ENCODE measurements around the gene ADORA1.

ADORA1 gene

DNA sequence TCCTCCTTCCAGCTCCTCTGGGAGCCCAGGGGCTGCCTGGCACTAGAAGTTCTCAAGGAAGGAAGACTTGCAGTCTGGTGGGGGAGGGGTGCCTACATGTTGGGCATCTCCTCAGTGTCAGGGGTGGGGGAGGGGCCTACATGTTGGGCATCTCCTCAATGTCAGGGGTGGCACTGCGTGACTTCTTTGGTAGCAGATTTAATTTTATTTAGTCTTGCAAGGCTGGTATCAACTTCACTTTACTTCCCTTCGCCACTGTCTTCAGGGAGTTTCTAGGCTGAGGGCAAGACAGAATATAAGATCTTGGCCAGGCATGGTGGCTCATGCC lies 18.5 kb downstream of the ADORA1 start:
- ATAC-seq (ENCODE audit: insufficient read depth, low read depth) (no peak), DNase-seq (no peak)
- no peak overlapping the region for H3K27ac ChIP-seq (ENCODE audit: low read length)
- H3K4me1 ChIP-seq (ENCODE audit: insufficient read depth, low read length): no peaks in the 10 kb centered on the region
- peaks cover 30% of the 10 kb centered on the region for H3K27me3 ChIP-seq (ENCODE audit: insufficient read depth, low read length, poor library complexity)
- no peak overlapping the region for H3K4me2 ChIP-seq (ENCODE audit: insufficient read depth, low read length)
- no peak for TF ChIP-seq EZH2 (IDR thresholded peaks at IDR 0.05; ENCODE audit: borderline replicate concordance, low read depth, low read length, severe bottlenecking)
- TF ChIP-seq, protein P1, sequence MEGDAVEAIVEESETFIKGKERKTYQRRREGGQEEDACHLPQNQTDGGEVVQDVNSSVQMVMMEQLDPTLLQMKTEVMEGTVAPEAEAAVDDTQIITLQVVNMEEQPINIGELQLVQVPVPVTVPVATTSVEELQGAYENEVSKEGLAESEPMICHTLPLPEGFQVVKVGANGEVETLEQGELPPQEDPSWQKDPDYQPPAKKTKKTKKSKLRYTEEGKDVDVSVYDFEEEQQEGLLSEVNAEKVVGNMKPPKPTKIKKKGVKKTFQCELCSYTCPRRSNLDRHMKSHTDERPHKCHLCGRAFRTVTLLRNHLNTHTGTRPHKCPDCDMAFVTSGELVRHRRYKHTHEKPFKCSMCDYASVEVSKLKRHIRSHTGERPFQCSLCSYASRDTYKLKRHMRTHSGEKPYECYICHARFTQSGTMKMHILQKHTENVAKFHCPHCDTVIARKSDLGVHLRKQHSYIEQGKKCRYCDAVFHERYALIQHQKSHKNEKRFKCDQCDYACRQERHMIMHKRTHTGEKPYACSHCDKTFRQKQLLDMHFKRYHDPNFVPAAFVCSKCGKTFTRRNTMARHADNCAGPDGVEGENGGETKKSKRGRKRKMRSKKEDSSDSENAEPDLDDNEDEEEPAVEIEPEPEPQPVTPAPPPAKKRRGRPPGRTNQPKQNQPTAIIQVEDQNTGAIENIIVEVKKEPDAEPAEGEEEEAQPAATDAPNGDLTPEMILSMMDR (IDR thresholded peaks at IDR 0.05; ENCODE audit: borderline replicate concordance, extremely low read depth, low read length, poor library complexity, severe bottlenecking): no peak
- no peaks in the 10 kb centered on the region for H3K79me2 ChIP-seq (ENCODE audit: insufficient read depth, low read length)
- no peaks in the 10 kb centered on the region for H3K9me3 ChIP-seq (ENCODE audit: insufficient read depth, low read length, severe bottlenecking)
- no peak overlapping the region for H3K4me3 ChIP-seq (ENCODE audit: low read depth in 1 of 2, low read length in 2 of 2)
- no peaks in the 10 kb centered on the region for H3K36me3 ChIP-seq (ENCODE audit: insufficient read depth, low read length)
- no peak overlapping the region for H3K9ac ChIP-seq (ENCODE audit: low read depth, low read length)
- H4K20me1 ChIP-seq (ENCODE audit: insufficient read depth, low read length): no peaks in the 10 kb centered on the region
- H2AFZ ChIP-seq (ENCODE audit: low read depth, low read length): no peak overlapping the region

DNA sequence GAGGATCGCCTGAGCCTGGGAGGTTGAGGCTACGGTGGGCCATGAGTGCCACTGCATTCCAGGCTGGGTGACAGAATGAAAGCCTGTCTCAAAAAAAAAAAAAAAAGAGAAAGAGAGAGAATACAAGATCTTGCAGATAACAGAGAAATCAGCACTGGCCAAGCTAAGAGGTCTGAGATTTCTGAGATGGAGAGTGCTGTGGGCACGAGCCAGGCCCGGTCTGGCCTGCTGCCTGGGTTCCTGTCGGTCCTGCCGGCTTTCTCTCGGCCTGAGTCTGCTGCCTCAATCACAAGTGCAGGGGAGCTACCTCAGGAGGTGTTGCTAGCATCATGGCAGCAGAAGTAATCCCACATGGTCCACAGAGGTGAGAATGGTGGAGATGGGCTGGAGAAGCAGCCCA lies 19.0 kb downstream of the ADORA1 start:
- DNase-seq (no peak), ATAC-seq (ENCODE audit: insufficient read depth, low read depth) (no peak)
- Histone ChIP-seq H3K9ac (ENCODE audit: low read depth, low read length) (no peak overlapping the region), H3K4me3 (ENCODE audit: low read depth in 1 of 2, low read length in 2 of 2) (no peak overlapping the region), H4K20me1 (ENCODE audit: insufficient read depth, low read length) (no peaks in the 10 kb centered on the region), H3K79me2 (ENCODE audit: insufficient read depth, low read length) (no peaks in the 10 kb centered on the region), H3K27ac (ENCODE audit: low read length) (no peak overlapping the region), H3K27me3 (ENCODE audit: insufficient read depth, low read length, poor library complexity) (peaks cover 30% of the 10 kb centered on the region), H3K36me3 (ENCODE audit: insufficient read depth, low read length) (no peaks in the 10 kb centered on the region), H3K9me3 (ENCODE audit: insufficient read depth, low read length, severe bottlenecking) (no peaks in the 10 kb centered on the region), H2AFZ (ENCODE audit: low read depth, low read length) (no peak overlapping the region), H3K4me1 (ENCODE audit: insufficient read depth, low read length) (no peaks in the 10 kb centered on the region), H3K4me2 (ENCODE audit: insufficient read depth, low read length) (no peak overlapping the region)
- TF ChIP-seq EZH2 (IDR thresholded peaks at IDR 0.05; ENCODE audit: borderline replicate concordance, low read depth, low read length, severe bottlenecking): no peak
- TF ChIP-seq, protein P1 (IDR thresholded peaks at IDR 0.05; ENCODE audit: borderline replicate concordance, extremely low read depth, low read length, poor library complexity, severe bottlenecking): no peak

DNA sequence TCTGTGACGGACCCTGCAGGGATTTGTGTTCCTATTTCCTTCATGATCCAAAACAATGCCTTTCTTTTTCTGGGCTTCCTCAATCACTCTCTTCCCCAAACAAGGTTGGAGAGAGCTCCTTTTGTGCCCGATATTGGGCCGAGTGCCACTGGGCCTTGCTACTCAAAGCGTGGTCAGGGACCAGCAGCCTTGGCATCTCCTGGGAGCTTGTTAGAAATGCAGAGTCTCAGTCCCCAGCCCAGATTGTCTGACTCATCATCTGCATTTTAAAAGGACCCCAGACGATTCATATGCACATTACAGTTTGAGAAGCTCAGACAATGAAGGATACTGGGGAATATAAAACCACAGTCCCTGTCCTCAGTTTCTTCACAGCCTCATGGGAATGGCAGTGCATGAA lies 19.9 kb downstream of the ADORA1 start:
- Histone ChIP-seq H3K9me3 (ENCODE audit: insufficient read depth, low read length, severe bottlenecking) (no peaks in the 10 kb centered on the region), H3K4me2 (ENCODE audit: insufficient read depth, low read length) (no peak overlapping the region), H3K27ac (ENCODE audit: low read length) (no peak overlapping the region), H3K4me1 (ENCODE audit: insufficient read depth, low read length) (no peaks in the 10 kb centered on the region), H2AFZ (ENCODE audit: low read depth, low read length) (no peak overlapping the region), H3K4me3 (ENCODE audit: low read depth in 1 of 2, low read length in 2 of 2) (no peak overlapping the region), H4K20me1 (ENCODE audit: insufficient read depth, low read length) (no peaks in the 10 kb centered on the region), H3K79me2 (ENCODE audit: insufficient read depth, low read length) (no peaks in the 10 kb centered on the region), H3K9ac (ENCODE audit: low read depth, low read length) (no peak overlapping the region), H3K27me3 (ENCODE audit: insufficient read depth, low read length, poor library complexity) (peaks cover 30% of the 10 kb centered on the region), H3K36me3 (ENCODE audit: insufficient read depth, low read length) (no peaks in the 10 kb centered on the region)
- TF ChIP-seq, protein P1 (IDR thresholded peaks at IDR 0.05; ENCODE audit: borderline replicate concordance, extremely low read depth, low read length, poor library complexity, severe bottlenecking): no peak
- TF ChIP-seq EZH2 (IDR thresholded peaks at IDR 0.05; ENCODE audit: borderline replicate concordance, low read depth, low read length, severe bottlenecking): no peak
- ATAC-seq (ENCODE audit: insufficient read depth, low read depth) (no peak), DNase-seq (no peak)

DNA sequence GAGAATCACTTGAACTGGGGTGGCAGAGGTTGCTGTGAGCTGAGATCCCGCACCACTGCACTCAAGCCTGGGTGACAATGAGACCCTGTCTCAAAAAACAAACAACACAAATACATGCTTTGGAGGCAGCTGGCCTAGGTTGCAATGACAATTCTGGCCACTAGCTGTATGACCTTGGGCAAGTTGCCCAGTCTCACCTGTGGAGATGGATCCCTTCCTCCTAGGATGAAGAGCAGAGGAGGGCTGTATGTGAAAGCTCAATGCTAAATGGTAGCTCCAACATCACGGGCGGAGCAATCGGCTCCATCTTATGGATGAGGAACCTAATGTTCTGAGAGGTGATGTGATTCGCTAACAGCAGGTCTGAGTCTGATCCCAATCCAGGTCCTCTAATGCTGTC lies 20.6 kb downstream of the ADORA1 start:
- DNase-seq (no peak), ATAC-seq (ENCODE audit: insufficient read depth, low read depth) (no peak)
- TF ChIP-seq, protein P1 (IDR thresholded peaks at IDR 0.05; ENCODE audit: borderline replicate concordance, extremely low read depth, low read length, poor library complexity, severe bottlenecking): peak; percentile 55
- no peak for TF ChIP-seq EZH2 (IDR thresholded peaks at IDR 0.05; ENCODE audit: borderline replicate concordance, low read depth, low read length, severe bottlenecking)
- Histone ChIP-seq H3K36me3 (ENCODE audit: insufficient read depth, low read length) (no peaks in the 10 kb centered on the region), H3K4me1 (ENCODE audit: insufficient read depth, low read length) (no peaks in the 10 kb centered on the region), H3K4me2 (ENCODE audit: insufficient read depth, low read length) (no peak overlapping the region), H3K9me3 (ENCODE audit: insufficient read depth, low read length, severe bottlenecking) (no peaks in the 10 kb centered on the region), H4K20me1 (ENCODE audit: insufficient read depth, low read length) (no peaks in the 10 kb centered on the region), H3K9ac (ENCODE audit: low read depth, low read length) (no peak overlapping the region), H3K79me2 (ENCODE audit: insufficient read depth, low read length) (no peaks in the 10 kb centered on the region), H2AFZ (ENCODE audit: low read depth, low read length) (no peak overlapping the region), H3K4me3 (ENCODE audit: low read depth in 1 of 2, low read length in 2 of 2) (no peak overlapping the region), H3K27ac (ENCODE audit: low read length) (no peak overlapping the region), H3K27me3 (ENCODE audit: insufficient read depth, low read length, poor library complexity) (peaks cover 30% of the 10 kb centered on the region)
